GM18858 (cell line): ENCODE results near the gene RAB1B.

Experiments
- ATAC-seq: cut with Tn5 transposase; IDR thresholded peaks from one replicate; pipeline ENCODE4 v1.9.1; 2021; ENCODE audit not compliant: unreplicated experiment

RAB1B gene

GRCh38 chr11:66282468-66283455, 14.3 kb downstream of the RAB1B start:
- ATAC-seq = peak; percentile 89

GRCh38 chr11:66283461-66284105, 15.1 kb downstream of the RAB1B start:
- ATAC-seq = no peak

GRCh38 chr11:66284526-66285078, 16.2 kb downstream of the RAB1B start:
- ATAC-seq = no peak

GRCh38 chr11:66285250-66285947, 17.0 kb downstream of the RAB1B start:
- no peak for ATAC-seq

- ATAC-seq = no peak
Measured at GRCh38 chr11:66286699-66287098, 18.3 kb downstream of the RAB1B start.

GRCh38 chr11:66287211-66287888, 18.9 kb downstream of the RAB1B start:
- no peak for ATAC-seq

- no peak for ATAC-seq
Measured at GRCh38 chr11:66287889-66288670, 19.6 kb downstream of the RAB1B start.

GRCh38 chr11:66288671-66289547, 20.5 kb downstream of the RAB1B start, which contains the start of gene YIF1A:
Gene YIF1A, minus strand, starts transcription at chr11:66289143. Its CDS starts 158 bp downstream, at chr11:66288985.
- ATAC-seq = peak; percentile 84

GRCh38 chr11:66289548-66290329, 21.3 kb downstream of the RAB1B start:
- peak; percentile 17 for ATAC-seq

GRCh38 chr11:66290330-66290621, 21.8 kb downstream of the RAB1B start:
- ATAC-seq = no peak

GRCh38 chr11:66291303-66291705, 22.9 kb downstream of the RAB1B start:
- ATAC-seq = no peak

GRCh38 chr11:66291706-66292542, 23.5 kb downstream of the RAB1B start, which contains the start of gene TMEM151A:
Gene TMEM151A, plus strand, starts transcription at chr11:66291894. Its CDS starts 120 bp downstream, at chr11:66292014.
- no peak for ATAC-seq

- no peak for ATAC-seq
Measured at GRCh38 chr11:66292543-66293332, 24.3 kb downstream of the RAB1B start.

GRCh38 chr11:66293352-66293751, 24.9 kb downstream of the RAB1B start:
- ATAC-seq = no peak

GRCh38 chr11:66293777-66294625, 25.6 kb downstream of the RAB1B start:
- no peak for ATAC-seq
